Measurements from ENCODE around the gene IKZF3.

DNA sequence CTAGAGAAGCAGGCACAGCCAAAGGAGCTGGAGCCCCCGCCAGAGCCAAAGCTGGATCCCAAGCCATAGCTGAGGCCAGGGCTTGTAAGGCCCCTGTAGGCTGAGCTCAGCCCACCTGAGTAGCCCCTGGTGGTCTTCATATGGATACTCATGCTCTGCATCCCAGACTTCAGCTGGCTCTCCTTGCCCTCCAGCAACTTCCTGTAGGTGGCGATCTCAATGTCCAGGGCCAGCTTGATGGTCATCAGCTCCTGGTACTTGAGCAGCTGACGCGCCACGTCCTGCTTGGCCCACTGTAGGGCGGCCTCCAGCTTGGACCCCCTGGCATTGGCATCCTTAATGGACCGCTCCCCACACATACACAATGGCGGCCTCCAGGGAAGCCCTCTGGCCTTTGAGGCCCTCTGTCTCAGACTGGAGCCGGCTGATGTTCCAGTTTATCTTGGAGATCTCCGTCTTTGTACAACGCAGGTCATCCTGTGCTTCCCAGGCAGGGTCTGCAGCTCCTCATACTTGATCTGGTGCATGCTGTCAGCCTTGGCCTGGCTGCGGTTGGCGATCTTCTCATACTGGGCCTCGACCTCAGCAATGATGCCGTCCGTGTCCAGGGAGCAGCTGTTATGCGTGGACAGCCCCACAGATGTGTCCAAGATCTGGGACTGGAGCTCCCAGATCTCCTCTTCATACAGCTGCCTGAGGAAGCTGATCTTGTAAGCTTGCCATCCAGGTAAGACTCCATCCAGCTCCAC lies 28.9 kb downstream of the IKZF3 start:
- no peak for TF ChIP-seq GATA2 (IDR thresholded peaks at IDR 0.05; ENCODE audit: low read depth, low read length)
- no peak for TF ChIP-seq GATA3 (IDR thresholded peaks at IDR 0.05; ENCODE audit: low read depth, low read length)
